Measurements from ENCODE around the gene CHST15. TPM values are rescaled to one million over a fixed set of nuclear protein-coding genes. Genes with fewer than 3 reads are reported as not detected.

Gene CHST15
- total RNA-seq, 5 donors from 2014 or later (not counting 1 experiment from before 2014, with no cell fraction given), result 0.95 to 4.2 (median 1.3) TPM

- H3K27ac ChIP-seq (ENCODE audit: low read length), result no peak overlapping the region
- H3K27ac Mint-ChIP-seq, result peak overlapping the region in 1 of 2 donors; percentile 27
- H3K9me3 ChIP-seq, result no peaks in the 10 kb centered on the region
- CTCF ChIA-PET, result interaction anchor here in 1 of 2 donors (1.1 kb wide), 1 partner anchor 337 kb away, joined by 3 read pairs; no protein-coding TSS in a partner anchor
- peaks cover 0 to 19% of the 10 kb centered on the region in 2 donors for H3K27me3 Mint-ChIP-seq
- H3K36me3 Mint-ChIP-seq, result no peaks in the 10 kb centered on the region
- H3K9me3 Mint-ChIP-seq, result no peaks in the 10 kb centered on the region
- no peak overlapping the region for H3K4me3 ChIP-seq (ENCODE audit: control insufficient read depth in 1 of 2, extremely low read depth in 1 of 2, low read length in 1 of 2)
- no peaks in the 10 kb centered on the region for H3K36me3 ChIP-seq (ENCODE audit: control insufficient read depth in 2 of 2, extremely low read depth in 1 of 2, insufficient read depth in 1 of 2, low read length in 1 of 2)
- H3K4me1 Mint-ChIP-seq, result peaks cover 24 to 44% (median 34%) of the 10 kb centered on the region in 3 donors
- peak overlapping the region in 1 of 3 donors; percentile 79 for H3K4me3 Mint-ChIP-seq
- ATAC-seq (replicated peaks in 1 of 4), result no peak
- DNase-seq, result no peak
- POLR2A ChIA-PET, result no interaction called here
- 73% methylated on average over 8 of the region's 12 CpGs for WGBS (ENCODE audit: insufficient coverage)
- H3K27me3 ChIP-seq (replicated peaks in 1 of 2; ENCODE audit: control insufficient read depth in 2 of 2, extremely low read depth in 1 of 2, insufficient read depth in 2 of 2, low read length in 1 of 2), result peaks cover 0 to 17% of the 10 kb centered on the region in 2 experiments
- H3K4me1 ChIP-seq (ENCODE audit: control insufficient read depth in 1 of 2, extremely low read depth in 1 of 2, insufficient read depth in 2 of 2, low read length in 2 of 2), result peaks cover 24 to 26% of the 10 kb centered on the region in 2 experiments
Observed at GRCh38 chr10:124066781-124067714, 26.4 kb downstream of the CHST15 start.

- peaks cover 21 to 22% of the 10 kb centered on the region in 2 experiments for H3K4me1 ChIP-seq (ENCODE audit: control insufficient read depth in 1 of 2, extremely low read depth in 1 of 2, insufficient read depth in 2 of 2, low read length in 2 of 2)
- peaks cover 21 to 40% (median 34%) of the 10 kb centered on the region in 3 donors for H3K4me1 Mint-ChIP-seq
- no peaks in the 10 kb centered on the region for H3K36me3 ChIP-seq (ENCODE audit: control insufficient read depth in 2 of 2, extremely low read depth in 1 of 2, insufficient read depth in 1 of 2, low read length in 1 of 2)
- peaks cover 0 to 23% of the 10 kb centered on the region in 2 donors for H3K27me3 Mint-ChIP-seq
- H3K27ac Mint-ChIP-seq, result peak overlapping the region in 1 of 2 donors; percentile 36
- H3K4me3 Mint-ChIP-seq, result peak overlapping the region in 1 of 3 donors; percentile 79
- 86% methylated on average over 1 of the region's 12 CpGs for WGBS (ENCODE audit: insufficient coverage)
- ATAC-seq (replicated peaks in 1 of 4) (no peak), DNase-seq (no peak)
- H3K9me3 ChIP-seq, result no peaks in the 10 kb centered on the region
- H3K9me3 Mint-ChIP-seq, result no peaks in the 10 kb centered on the region
- no peak overlapping the region for H3K27ac ChIP-seq (ENCODE audit: low read length)
- no peaks in the 10 kb centered on the region for H3K36me3 Mint-ChIP-seq
- POLR2A ChIA-PET, result no interaction called here
- H3K27me3 ChIP-seq (replicated peaks in 1 of 2; ENCODE audit: control insufficient read depth in 2 of 2, extremely low read depth in 1 of 2, insufficient read depth in 2 of 2, low read length in 1 of 2), result peaks cover 0 to 17% of the 10 kb centered on the region in 2 experiments
- no peak overlapping the region for H3K4me3 ChIP-seq (ENCODE audit: control insufficient read depth in 1 of 2, extremely low read depth in 1 of 2, low read length in 1 of 2)
- CTCF ChIA-PET, result interaction anchor here in 1 of 2 donors (1.1 kb wide), 1 partner anchor 337 kb away, joined by 3 read pairs; no protein-coding TSS in a partner anchor
Observed at GRCh38 chr10:124066126-124066700, 27.2 kb downstream of the CHST15 start.

DNA sequence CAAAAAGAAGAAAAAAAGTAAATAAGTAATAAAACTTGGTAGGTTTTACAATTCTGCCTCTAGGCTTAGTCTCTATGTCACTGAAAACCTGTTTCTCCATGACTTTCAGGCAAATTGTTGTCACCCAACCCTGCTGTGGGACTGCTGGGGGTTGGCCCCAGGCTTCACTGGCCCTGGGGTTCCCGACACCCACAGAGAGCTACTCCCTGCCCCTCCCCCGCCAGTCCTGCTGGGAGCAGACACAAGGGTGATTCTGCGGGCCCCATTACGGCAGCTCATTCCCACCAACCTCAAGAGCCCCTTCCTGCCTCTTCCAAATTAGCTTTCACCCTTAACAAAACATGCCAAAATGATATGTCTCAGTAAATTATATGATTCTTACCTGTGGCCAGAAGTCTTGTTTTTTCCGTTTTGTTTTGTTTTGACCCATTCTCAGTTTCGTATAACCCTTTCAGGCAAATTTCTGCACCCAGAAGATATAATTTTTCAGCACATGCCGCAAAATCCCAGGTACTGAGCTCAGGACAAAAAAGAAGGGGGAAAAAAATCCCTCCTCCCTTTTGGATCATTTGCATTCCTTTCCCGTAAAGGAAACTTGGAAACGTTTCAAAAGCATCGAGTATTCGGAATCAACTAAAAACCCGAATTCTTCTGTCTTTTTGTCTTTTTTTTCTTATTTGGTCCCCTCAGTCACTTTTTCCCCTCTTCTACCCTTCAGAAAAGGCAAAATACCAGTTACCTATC is 27.8 kb downstream of the CHST15 start:
- Histone ChIP-seq H3K9me3 (no peaks in the 10 kb centered on the region), H3K27me3 (replicated peaks in 1 of 2; ENCODE audit: control insufficient read depth in 2 of 2, extremely low read depth in 1 of 2, insufficient read depth in 2 of 2, low read length in 1 of 2) (peaks cover 0 to 19% of the 10 kb centered on the region in 2 experiments), H3K4me1 (ENCODE audit: control insufficient read depth in 1 of 2, extremely low read depth in 1 of 2, insufficient read depth in 2 of 2, low read length in 2 of 2) (peaks cover 21 to 22% of the 10 kb centered on the region in 2 experiments), H3K4me3 (ENCODE audit: control insufficient read depth in 1 of 2, extremely low read depth in 1 of 2, low read length in 1 of 2) (no peak overlapping the region), H3K36me3 (ENCODE audit: control insufficient read depth in 2 of 2, extremely low read depth in 1 of 2, insufficient read depth in 1 of 2, low read length in 1 of 2) (no peaks in the 10 kb centered on the region), H3K27ac (ENCODE audit: low read length) (no peak overlapping the region)
- peaks cover 21 to 40% (median 34%) of the 10 kb centered on the region in 3 donors for H3K4me1 Mint-ChIP-seq
- no peaks in the 10 kb centered on the region for H3K36me3 Mint-ChIP-seq
- 67% methylated on average over 3 of the region's 12 CpGs for WGBS (ENCODE audit: insufficient coverage)
- H3K9me3 Mint-ChIP-seq, result no peaks in the 10 kb centered on the region
- no peak for DNase-seq
- H3K27me3 Mint-ChIP-seq, result peaks cover 0 to 23% of the 10 kb centered on the region in 2 donors
- peak overlapping the region in 1 of 3 donors; percentile 79 for H3K4me3 Mint-ChIP-seq
- ChIA-PET CTCF (interaction anchor here in 1 of 2 donors (1.1 kb wide), 1 partner anchor 338 kb away, joined by 3 read pairs; no protein-coding TSS in a partner anchor), POLR2A (no interaction called here)
- ATAC-seq (replicated peaks in 1 of 4), result no peak
- peak overlapping the region; percentile 25 to 88 for H3K27ac Mint-ChIP-seq

- ChIA-PET POLR2A (no interaction called here), CTCF (no interaction called here)
- H3K4me1 ChIP-seq (ENCODE audit: control insufficient read depth in 1 of 2, extremely low read depth in 1 of 2, insufficient read depth in 2 of 2, low read length in 2 of 2), result peaks cover 21 to 22% of the 10 kb centered on the region in 2 experiments
- peaks cover 21 to 40% (median 34%) of the 10 kb centered on the region in 3 donors for H3K4me1 Mint-ChIP-seq
- ATAC-seq (replicated peaks in 1 of 4) (peak; percentile 24 to 82 (median 68)), DNase-seq (peak in 13 of 35 experiments; percentile 4 to 53 (median 15))
- peaks cover 0 to 23% of the 10 kb centered on the region in 2 donors for H3K27me3 Mint-ChIP-seq
- no peak overlapping the region for H3K27ac ChIP-seq (ENCODE audit: low read length)
- peak overlapping the region; percentile 73 to 88 for H3K27ac Mint-ChIP-seq
- H3K4me3 Mint-ChIP-seq, result peak overlapping the region; percentile 55 to 79 (median 76)
- no peaks in the 10 kb centered on the region for H3K36me3 ChIP-seq (ENCODE audit: control insufficient read depth in 2 of 2, extremely low read depth in 1 of 2, insufficient read depth in 1 of 2, low read length in 1 of 2)
- H3K9me3 ChIP-seq, result no peaks in the 10 kb centered on the region
- WGBS (ENCODE audit: insufficient coverage), result 68% methylated on average over 4 of the region's 6 CpGs
- no peaks in the 10 kb centered on the region for H3K36me3 Mint-ChIP-seq
- H3K4me3 ChIP-seq (ENCODE audit: control insufficient read depth in 1 of 2, extremely low read depth in 1 of 2, low read length in 1 of 2), result no peak overlapping the region
- H3K9me3 Mint-ChIP-seq, result no peaks in the 10 kb centered on the region
- H3K27me3 ChIP-seq (replicated peaks in 1 of 2; ENCODE audit: control insufficient read depth in 2 of 2, extremely low read depth in 1 of 2, insufficient read depth in 2 of 2, low read length in 1 of 2), result peaks cover 0 to 21% of the 10 kb centered on the region in 2 experiments
Observed at GRCh38 chr10:124064676-124065075, 28.7 kb downstream of the CHST15 start.

DNA sequence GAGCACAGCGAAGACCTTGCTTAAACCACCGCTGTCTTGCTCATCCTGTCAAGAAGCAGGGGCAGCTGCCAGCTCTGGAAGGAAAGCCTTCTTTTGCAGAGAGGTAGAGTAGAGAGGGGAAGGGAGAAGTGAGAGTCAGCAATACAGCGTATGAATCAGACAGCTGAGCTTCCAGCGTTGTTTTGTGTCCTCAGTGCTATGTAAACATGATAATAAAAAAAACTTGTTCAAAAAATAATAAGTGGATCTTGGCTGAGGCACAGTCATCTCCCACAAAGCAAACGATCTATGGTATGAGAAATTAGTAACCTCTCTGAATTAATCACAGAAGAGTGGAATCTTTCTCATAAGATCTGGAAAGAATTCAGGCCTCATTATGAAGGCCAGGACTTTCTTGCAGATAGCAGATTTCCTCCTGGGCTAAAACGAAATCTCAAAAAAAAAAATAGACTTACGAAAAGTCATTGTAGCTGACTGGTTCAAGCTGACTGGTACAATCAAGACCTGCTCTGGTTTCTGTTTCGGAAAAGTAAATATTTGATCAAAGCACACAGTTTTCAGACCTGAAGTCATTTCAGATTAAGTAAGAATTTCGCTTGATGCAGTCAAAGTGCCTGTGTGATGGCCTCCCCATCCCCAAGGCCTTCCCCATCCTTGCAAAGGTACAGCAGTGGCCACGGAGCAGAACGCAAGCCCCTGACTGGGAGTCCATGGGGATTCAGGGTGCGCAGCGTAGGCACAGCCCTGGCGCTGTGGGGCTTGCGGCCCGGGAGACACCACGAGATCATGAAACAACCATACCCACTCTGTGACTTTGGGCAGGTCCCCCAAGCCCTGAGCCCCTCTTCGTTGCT is 29.4 kb downstream of the CHST15 start:
- H3K27me3 ChIP-seq (replicated peaks in 1 of 2; ENCODE audit: control insufficient read depth in 2 of 2, extremely low read depth in 1 of 2, insufficient read depth in 2 of 2, low read length in 1 of 2), result peaks cover 0 to 21% of the 10 kb centered on the region in 2 experiments
- peak in 3 of 35 experiments; percentile 6 to 25 (median 15) for DNase-seq
- H3K27ac Mint-ChIP-seq, result peak overlapping the region; percentile 70 to 86
- POLR2A ChIA-PET, result interaction anchor here in 1 of 2 donors (0.7 kb wide), 2 partner anchors 13 to 359 kb away, joined by 3 read pairs; no protein-coding TSS in a partner anchor
- H3K4me3 Mint-ChIP-seq, result peak overlapping the region; percentile 42 to 79 (median 76)
- peaks cover 21 to 40% (median 34%) of the 10 kb centered on the region in 3 donors for H3K4me1 Mint-ChIP-seq
- no peak overlapping the region for H3K27ac ChIP-seq (ENCODE audit: low read length)
- CTCF ChIA-PET, result interaction anchor here in 1 of 2 donors (0.6 kb wide), 1 partner anchor 682 kb away, joined by 3 read pairs; no protein-coding TSS in a partner anchor
- H3K36me3 Mint-ChIP-seq, result no peaks in the 10 kb centered on the region
- peak in 3 of 4 experiments; percentile 20 to 63 (median 54) for ATAC-seq (replicated peaks in 1 of 4)
- no peak overlapping the region for H3K4me3 ChIP-seq (ENCODE audit: control insufficient read depth in 1 of 2, extremely low read depth in 1 of 2, low read length in 1 of 2)
- no peaks in the 10 kb centered on the region for H3K9me3 ChIP-seq
- whole genome bisulfite sequencing (ENCODE audit: insufficient coverage), result 80% methylated on average over 16 of the region's 18 CpGs
- H3K4me1 ChIP-seq (ENCODE audit: control insufficient read depth in 1 of 2, extremely low read depth in 1 of 2, insufficient read depth in 2 of 2, low read length in 2 of 2), result peaks cover 21 to 22% of the 10 kb centered on the region in 2 experiments
- H3K36me3 ChIP-seq (ENCODE audit: control insufficient read depth in 2 of 2, extremely low read depth in 1 of 2, insufficient read depth in 1 of 2, low read length in 1 of 2), result no peaks in the 10 kb centered on the region
- H3K9me3 Mint-ChIP-seq, result no peaks in the 10 kb centered on the region
- peaks cover 0 to 24% of the 10 kb centered on the region in 2 donors for H3K27me3 Mint-ChIP-seq
